DMS 273 (cell line): Measurements from ENCODE around the gene LETM1.

Experiments
- DNase-seq: peaks from one replicate; lab custom pipeline; 2025; ENCODE audit not compliant: unreplicated experiment; lab: John Stamatoyannopoulos, UW

The LETM1 gene

DNA sequence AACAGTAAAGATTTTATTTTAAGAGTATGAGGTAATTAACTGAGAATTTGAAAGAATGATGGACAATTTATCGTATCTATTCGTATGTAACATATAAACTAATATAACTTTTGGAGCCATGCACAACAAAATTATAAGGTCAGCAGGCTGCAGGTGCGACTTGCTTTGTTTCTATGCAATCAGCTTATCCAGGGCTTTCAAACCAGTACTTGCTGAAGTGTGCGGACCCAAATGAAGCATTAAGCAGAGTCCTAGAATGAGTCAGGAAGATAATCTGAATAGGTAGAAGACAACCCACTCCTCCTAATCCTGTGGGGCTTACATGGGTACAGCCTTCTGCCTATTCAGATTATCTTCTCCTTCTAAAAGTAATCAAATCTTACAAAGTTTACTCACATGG is 17.3 kb upstream of the LETM1 start:
- DNase-seq = no peak

DNA sequence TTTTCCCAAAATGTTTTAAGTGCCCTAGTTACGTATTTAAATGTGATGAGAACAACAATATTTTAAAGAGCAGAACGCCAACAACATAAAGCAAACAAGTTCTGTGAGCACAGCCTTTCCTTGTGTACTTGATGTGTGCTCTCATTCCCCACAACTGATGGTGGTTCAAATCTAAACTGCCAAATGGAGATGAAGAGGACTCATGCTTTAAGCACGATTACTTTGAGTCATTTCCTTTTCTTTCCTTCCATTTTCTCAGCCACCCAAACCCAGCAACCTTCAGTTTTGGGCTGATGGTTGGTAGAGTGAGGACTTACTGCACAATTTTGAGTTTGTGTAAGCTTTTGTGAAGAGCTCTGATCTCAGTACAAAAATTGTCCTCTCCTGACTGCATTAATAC is 16.9 kb upstream of the LETM1 start:
- no peak for DNase-seq

DNA sequence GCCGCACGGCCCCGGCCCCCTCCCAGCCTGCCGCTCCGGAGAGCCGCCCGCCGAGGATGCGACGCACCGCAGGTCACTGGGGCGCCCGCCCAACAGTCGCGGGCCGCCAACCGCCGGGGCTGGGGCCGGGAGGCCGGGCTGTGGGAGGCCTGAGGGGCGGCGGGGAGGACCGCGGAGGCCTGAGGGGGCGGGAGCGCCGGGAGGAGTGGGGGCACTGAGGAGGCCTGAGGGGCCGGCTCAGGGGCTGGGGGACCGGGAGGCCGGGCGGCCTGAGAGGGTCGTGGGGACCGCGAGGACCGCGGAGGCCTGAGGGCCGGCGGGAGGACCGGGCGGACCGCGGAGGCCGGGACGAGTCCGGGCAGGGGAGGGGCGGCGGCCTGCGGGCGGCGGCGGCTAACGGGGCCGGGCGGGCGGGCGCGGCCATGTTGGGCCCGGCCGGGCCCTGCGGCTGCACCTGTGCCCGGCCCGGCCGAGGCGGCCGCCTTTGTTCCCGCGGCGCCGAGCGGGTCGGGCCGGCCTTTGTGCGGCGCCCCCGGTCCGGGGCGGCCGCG is 15.6 kb upstream of the LETM1 start:
- no peak for DNase-seq

DNA sequence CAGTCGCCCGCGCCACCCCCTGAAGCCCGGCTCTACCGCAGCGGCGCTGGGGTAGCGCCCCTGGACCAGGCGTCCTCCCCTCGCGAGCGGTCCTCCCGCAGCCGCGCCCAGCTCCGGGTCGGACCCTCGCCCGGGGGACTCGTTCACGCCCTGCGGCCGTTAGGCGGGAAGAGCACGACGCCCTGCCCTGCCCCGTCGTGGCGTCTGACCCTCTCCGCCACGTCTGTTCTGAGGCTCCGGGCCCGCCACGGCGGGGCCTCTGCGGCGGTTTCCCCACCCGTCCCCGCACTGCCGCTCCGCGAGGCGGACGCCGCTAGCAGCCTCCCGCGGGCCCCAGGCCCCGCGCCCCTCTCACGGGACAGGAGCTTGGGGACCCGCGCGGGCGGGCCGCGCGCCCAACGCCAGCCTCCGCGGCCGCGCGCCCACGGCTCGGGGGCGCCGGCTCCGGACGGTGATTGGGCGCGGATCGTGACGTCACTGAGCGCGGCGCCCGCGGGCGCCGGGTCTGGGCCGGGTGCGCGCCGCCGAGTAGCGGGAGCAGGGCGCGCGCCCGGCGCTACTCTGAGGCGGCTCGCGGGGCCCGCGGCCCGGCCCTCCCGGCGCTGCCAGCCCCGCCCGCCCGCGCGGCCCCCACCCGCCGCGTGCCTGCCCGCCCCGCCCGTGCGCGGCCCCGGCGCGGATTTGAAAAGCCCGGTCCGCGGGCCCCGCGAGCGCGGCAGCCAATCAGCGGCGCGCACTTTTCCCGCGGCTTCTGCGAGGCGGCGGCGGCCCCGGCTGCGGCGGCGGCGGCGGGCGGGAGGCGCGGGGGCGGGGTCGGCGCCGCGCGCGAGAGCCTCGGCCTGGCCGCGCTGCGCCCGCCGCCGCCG is 14.9 kb upstream of the LETM1 start, which contains the start of gene NSD2:
TSS of gene NSD2 (plus strand) at position 816 of the 866 bp plus-strand sequence. CDS start 29,262 bp downstream, outside the sequence.
- DNase-seq = peak; percentile 96

DNA sequence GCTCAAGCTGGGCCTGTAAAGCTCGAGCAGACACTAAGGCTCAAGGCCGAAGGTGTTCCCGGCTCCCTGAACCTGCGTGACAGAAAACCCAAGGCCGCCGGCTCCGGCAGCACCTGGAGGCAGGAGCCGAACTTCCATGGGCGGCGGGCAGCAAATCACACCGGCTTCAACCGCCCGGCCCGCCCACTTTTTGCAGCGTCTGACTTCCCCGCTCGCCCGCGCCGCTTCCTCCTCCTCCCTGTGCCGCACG is 14.3 kb upstream of the LETM1 start:
- DNase-seq = peak; percentile 86

DNA sequence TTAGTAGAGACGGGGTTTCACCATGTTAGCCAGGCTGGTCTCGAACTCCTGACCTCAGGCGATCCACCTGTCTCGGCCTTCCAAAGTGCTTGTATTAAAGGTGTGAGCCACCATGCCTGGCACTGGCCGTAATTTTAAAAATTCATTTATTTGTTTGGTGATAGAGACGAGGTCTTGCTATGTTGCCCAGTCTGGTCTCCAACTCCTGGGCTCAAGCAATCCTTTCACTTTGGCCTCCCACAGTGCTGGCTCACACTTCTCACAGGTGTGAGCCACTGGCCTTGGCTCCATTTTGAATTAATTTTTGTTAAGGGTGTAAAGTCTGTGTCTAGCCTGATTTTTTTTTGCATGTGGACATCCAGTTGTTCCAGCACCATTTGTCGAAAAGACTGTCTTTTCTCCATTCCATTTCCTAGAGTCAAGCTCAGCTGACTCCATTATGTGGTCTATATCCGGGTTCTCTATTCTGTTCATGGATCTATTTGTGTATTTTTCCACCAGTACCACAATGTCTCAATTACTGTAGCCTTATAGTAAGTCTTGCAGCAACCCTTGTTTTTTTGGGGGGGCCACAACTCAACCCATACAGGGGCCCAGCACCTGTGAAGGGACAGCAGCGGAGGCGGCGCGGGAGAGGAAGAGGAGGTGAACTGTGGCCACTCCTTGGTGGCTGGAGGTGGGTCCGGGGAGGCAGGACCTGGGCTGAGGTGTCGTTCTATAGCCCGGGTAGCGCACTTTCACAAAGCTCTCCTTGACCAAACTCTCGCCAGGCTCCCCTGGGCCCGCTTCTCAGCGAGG is 13.8 kb upstream of the LETM1 start:
- no peak for DNase-seq

DNA sequence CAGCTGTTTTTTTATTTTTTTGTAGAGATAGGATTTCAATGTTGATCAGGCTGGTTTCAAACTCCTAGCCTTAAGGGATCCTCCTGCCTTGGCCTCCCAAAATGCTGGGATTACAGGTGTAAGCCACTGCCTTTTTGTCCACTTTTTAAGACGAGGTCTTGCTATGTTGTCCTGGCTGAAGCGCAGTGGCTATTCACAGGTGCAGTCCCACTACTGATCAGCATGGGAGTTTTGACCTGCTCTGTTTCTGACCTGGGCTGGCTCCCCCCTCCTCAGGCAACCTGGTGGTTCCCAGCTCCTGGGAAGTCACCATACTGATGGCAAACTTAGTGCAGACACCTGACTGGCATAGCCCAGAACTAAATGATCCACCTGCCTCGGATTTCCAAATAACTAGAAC is 13.0 kb upstream of the LETM1 start:
- no peak for DNase-seq

DNA sequence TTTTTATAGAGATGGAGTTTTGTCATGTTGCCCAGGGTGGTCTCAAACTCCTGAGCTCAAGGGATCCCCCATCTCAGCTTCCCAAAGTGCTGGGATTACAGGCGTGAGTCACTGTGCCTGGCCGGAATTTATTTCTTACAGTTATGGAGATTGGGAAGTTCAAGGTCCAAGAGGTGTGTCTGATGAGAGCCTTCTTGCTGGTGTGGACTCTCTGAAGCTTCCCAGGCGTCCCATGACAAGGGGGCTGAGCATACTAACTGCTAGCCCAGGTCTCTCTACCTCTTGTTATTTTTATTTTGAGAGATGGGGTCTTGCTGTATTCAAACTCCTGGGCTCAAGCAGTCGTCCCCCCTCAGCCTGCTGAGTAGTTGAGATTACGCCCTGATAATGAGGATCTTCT is 12.3 kb upstream of the LETM1 start:
- DNase-seq = no peak

DNA sequence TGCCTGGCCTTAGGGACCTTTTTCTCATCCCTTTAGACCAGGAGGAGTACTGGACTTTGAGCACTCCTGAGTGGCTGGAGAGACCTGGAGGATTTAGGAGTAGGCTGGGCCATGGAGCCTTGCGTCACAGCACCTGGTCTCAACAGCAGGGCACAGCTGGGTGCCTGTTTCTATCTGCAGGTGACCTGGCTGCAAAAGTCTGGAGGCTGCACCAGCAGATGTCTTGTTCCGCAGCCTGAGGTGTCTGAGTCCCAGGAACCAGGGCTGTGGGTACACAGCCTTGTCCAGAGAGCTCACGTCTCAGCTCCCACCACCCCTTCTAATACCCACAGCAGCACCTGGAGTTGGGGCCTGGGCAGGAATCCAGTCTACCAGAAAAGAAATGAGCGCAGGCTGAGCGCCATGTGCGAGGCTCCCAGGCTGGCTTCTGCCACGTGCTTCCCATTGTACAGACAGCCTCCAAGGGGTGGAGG is 10.3 kb upstream of the LETM1 start:
- DNase-seq = peak; percentile 57

DNA sequence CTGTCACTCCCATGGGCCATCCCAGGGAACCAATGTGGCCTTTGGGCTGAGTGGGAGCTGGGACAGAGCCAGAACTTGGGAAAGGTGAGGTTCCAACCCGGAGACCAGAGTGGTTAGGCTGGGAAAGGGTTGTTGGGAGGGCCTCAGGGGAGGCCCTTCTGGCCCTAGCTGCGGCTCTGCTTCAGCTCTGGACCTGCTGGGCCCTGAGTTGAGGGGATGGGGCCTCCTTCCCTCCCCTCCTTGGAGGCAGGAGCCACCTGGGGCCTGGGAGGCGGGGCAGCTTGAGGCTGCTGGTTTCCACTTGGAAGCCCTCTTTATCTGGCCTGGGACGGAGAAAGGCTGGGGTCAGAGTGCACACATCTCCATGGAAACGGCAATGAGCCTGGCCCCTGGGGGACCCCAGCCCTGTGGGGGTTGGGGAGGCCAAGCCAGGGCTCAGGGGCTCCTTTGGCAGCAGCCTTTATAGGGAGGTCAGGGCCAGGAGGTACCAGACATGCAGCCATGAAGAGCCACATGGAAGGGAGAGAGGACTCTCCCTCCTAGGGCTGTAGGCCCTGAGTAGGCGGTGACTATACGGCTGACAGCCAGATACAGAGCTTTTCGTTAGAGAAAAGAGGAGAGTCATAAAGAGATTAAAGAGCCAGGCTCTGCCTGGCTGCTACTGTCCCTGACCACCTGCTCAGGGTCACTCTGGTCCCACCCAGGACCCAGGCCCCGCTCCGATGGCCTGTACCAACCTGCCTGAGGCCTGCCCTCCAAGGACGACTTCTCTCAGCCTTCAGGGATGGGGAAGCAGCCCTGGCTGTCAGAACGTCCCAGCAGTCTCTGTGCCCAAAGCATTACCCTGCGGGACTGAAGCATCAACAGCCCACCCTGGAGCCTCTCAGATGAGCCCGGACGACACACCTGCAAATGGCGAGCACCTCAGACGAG is 8.4 kb upstream of the LETM1 start:
- no peak for DNase-seq

DNA sequence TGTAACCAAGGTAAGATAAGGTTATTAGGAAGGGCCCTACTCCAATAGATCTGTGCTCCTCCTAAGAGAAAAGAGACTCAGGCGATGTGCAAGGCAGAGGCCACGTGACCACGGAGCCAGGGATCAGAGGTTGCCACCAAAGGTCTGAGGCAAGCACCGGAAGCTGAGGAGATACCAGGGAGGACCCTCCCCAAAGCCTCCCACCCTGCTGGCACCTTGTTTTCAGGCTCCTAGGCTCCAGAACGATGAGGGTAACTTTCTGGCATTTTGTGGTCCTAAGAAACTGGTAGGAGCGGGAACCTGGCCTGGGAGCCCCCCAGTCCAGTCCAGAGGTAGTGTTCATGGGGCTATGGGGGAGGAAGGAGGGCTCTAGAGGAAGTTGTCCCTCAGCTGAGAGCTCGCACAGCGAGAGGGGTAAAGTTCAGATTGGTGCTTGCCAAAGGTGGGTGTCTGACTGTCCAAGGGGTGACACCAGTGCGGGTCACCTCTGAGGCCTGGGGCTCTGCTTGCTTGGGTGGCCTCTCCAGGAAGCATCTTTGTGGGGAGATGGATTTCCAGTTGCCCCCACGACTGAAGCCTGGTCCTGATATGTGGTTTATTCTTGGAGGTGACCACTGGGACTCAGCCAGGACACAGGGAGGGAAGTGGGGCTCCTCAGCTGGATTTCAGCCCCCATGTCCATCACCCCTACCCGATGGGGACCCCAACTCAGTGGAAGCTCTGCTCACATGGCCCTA is 7.5 kb upstream of the LETM1 start:
- no peak for DNase-seq

DNA sequence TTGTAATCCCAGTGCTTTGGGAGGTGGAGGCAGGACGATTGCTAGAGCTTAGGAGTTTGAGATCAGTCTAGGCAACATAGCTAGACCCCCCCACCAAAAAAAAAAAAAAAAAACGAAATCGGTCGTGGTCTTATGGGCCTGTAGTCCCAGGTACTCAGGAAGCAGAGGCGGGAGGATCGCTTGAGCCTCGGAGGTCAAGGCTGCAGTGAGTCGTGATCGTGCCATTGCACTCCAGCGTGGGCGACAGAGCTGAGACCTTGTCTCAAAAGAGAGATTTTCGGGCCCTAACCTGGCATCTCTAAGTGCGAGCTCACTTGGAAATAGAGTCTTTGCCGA is 7.0 kb upstream of the LETM1 start:
- no peak for DNase-seq

DNA sequence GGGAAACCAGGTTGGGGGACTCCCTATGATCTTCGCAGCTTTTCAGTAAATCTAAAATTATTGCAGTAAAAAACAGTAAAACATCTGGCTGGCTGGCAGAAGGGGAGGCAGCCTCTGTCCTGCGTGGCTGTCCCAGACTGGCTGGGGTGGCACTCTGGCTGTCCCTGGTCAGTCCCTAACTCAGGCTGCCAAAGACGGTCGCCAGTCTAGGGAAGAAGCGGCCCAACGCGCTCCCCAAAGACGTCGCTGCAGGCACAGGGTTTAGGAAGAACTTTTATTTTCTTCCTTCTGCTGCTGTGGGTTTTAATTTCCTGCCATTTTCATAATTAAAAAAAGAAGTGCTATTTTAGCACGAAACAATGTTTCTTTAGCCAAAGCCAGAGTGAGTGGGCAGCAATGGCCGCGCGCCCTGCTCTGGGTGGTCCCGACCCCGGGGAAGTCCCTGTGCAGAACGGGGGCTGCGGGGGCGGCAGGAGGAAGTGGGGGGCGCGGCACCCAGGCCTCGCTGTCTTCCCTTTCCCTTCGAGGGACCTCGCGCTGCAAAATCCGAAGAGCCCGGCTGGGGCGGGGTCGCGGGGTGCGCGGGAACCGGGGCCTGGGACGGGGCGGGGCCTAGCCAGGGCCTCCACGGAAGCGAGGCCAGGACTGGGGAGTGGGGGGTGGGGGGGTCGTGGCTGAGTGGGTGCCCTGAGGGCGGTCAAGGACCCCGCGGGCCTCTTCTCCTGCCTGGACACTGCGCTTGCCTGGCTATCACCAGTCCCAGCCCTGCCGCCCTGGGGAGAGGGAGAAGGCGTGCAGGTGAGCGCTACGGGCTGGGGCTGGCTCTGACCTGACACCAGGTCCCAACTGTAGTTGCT is 6.3 kb upstream of the LETM1 start:
- DNase-seq = no peak

DNA sequence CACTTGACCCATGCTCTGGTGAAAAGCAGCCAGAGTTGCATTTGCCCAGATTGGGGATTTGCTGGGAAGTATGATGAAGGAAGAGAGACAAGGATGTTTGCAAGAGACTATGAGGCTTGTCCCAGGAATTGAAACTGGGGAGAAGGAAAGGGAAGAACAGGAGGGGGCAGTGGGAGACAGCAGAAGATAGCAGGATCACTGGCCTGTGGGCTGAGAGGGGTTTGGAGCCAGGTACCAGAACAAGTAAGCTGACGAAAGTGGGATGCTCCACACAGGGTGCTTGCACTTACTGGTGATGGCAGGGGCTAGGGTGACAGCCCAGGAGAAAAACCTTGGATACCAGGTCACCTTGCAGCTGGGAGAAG is 3.4 kb upstream of the LETM1 start:
- no peak for DNase-seq

DNA sequence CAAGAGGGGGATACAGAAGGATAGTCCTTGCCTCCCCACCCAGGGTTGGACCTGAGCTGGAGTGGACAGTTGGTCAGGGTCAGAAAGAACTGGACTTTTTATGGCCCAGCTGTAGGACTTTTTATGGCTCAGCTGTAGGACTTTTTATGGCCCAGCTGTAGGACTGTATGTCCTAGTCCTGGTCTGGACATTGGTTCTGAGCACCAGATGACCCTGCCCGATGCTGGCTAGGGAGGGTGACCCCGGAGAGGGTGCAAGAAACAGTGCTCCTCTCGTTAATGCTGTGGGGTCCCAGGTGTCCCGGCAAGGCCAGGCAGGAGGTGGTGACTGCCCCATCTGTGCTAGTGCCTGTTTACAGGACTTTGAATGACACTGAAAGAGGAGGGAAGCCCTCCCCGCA is 2.0 kb upstream of the LETM1 start:
- no peak for DNase-seq

DNA sequence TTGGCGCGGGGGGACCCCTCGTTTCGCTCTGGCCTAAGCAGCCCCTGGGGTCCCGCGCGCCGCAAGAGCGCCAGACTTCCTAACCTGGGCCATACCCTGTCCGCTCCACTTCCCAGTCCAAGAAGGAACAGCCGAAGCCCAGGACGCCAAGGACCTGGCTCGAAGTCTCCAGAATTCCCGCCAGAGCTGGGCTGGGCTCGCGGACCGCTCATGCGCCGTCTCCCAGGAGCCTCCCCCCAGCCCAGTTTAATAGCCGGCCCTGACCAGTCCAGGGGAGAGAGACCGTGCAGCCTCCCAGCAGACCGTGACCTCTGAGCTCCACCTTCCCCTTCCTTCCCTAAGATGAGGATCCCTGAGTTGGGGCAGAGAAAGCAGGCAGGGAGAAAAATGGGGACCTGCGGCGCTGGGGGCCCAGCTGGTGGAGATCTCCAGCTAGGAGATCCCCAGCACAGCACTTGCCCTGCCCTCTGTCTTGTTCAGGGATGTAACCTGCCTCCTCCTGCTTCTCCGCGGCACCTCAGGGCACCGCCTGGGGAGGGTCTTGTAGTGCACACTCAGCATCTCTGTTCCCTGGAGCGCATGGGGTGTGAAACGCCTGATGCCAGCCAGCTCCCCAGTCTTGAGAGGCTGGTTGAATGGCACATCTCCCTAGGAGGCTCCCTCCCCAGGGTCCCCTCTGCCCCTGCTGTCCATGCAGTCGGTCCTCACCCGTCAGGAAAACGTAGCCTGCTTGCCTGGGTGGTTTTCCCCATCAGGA is 1.2 kb upstream of the LETM1 start:
- no peak for DNase-seq

DNA sequence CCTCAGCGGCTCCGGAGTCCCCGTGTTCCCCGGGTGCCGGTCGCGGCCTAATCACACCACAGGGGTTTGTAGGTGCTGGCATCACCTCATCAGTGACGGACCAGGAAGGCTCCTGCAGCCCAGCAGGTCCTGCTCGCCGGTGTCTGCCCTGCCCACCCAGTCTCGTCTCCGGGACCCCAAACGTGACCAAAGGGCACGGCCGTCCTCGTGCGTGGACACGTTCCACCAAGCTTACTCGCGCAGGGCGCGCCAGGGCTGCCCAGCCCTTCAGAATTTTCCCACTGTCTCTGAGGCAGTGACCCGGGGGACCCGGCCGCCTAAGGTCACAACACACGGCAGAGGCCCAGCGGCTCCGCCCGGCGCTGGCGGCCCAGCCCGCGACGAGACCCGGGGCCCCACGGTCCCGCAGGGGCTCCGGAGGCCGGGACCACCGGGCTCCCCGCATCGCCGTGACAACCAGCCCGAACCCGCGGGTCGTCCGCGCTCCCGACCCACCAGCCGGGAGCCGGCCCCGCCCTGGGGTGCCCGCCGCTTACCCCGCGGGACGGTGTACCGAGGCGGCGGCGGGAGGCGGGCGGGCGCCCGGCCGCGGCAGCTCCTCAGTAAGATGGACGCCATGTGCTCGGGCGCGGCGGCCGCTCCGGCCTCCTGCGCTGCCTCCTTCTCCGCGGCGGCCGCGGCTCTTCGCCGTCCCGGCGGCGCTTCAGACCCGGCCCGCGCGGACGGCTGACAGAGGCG is 454 bp downstream of the LETM1 start:
- DNase-seq = peak; percentile 35

DNA sequence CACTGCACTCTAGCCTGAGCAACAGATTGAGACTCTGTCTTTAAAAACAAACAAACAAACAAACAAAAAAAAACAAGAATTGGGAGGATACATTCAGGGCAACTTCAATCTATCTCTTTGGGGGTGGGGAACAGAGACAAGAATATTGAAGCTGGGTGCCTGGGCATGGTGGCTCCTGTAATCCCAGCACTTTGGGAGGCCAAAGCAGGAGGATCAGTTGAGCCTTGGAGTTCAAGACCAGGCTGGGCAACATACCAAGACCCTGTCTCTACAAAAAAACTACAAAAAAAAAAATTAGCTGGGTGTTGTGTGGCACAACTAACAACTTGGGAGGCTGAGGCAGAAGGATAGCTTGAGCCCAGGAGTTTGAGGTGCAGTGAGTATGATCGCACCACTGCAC is 1.2 kb downstream of the LETM1 start:
- DNase-seq = no peak
